Parathyroid adenoma (tissue), 2 donors: Measurements from ENCODE around the gene MAP2K2.

Experiments used
- H2AFZ ChIP-seq: fragments of 300-600 bp; sonication (generic); one replicate; pipeline ENCODE4 v1.7.0; 2017; ENCODE audit warnings: antibody characterized with exemption, mild to moderate bottlenecking
- H3K27ac ChIP-seq: fragments of 300-600 bp; sonication (generic); one replicate; pipeline ENCODE4 v1.7.0; 2017
- H3K27me3 ChIP-seq: fragments of 300-600 bp; sonication (generic); one replicate; pipeline ENCODE4 v1.7.0; 2017; ENCODE audit warnings: low read length; ENCODE audit not compliant: control insufficient read depth, insufficient read depth
- H3K36me3 ChIP-seq: fragments of 300-600 bp; sonication (generic); one replicate; pipeline ENCODE4 v1.7.0; 2017; ENCODE audit warnings: low read length; ENCODE audit not compliant: control insufficient read depth, insufficient read depth
- H3K4me1 ChIP-seq: fragments of 300-600 bp; sonication (generic); one replicate; pipeline ENCODE4 v1.7.0; 2017; ENCODE audit warnings: control low read depth
- H3K4me2 ChIP-seq: fragments of 300-600 bp; sonication (generic); one replicate; pipeline ENCODE4 v1.7.0; 2017; ENCODE audit warnings: low read length
- H3K4me3 ChIP-seq: fragments of 300-600 bp; sonication (generic); one replicate; pipeline ENCODE4 v1.7.0; 2017; ENCODE audit warnings: low read depth, low read length
- H3K79me2 ChIP-seq: fragments of 300-600 bp; sonication (generic); one replicate; pipeline ENCODE4 v1.7.0; 2017; ENCODE audit warnings: control low read depth
- H3K9ac ChIP-seq: fragments of 300-600 bp; sonication (generic); one replicate; pipeline ENCODE4 v1.7.0; 2017; ENCODE audit warnings: mild to moderate bottlenecking
- H3K9me3 ChIP-seq: fragments of 300-600 bp; sonication (generic); one replicate; pipeline ENCODE4 v1.7.0; 2017; ENCODE audit warnings: low read length; ENCODE audit not compliant: control insufficient read depth
- TF ChIP-seq, protein P1 (sequence below): fragments of 300-600 bp; sonication (generic); IDR thresholded peaks from one replicate; pipeline ENCODE4 v1.7.0; 2017; ENCODE audit warnings: antibody characterized with exemption, mild to moderate bottlenecking
- donor health status: primary hyperparathyroidism.

MAP2K2 gene

DNA sequence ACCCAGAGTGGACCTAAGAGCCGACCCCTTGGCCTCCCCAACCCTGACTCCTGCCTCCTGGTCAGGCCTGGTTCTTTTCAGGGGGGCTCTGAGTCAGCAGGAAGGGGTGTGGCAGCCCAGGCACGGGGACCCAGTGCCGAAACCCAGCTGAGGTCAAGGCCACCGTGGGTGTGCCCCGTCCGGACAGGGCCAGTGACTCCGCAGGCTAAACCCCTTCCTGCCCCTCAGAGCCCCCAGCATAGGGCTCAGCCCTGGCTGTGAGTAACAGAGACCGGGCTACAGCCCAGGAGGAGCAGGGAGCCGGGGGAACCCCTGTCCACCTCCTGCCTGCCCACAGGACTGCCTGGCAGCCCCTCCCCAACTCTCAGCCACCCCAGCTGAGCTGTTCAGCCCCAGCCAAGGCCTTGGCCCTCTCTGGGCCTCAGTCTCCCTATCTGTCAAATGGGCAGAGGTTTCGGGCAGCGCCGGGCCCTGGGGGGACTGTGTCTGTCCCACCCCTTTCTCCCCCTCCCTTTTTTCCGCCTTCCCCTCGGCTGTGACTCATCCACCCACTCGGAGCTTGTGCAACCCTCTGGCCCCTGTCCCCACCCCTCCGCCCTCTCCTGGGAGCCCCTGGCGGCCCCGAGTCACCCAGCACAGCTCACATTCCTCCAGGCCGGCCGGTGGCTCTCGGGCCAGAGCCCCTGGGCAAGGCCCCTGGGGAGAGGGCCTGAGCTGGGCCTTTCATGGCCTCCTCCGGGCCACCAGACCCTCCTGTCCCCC, 65.8 kb downstream of the MAP2K2 start:
- Histone ChIP-seq H2AFZ (no peak overlapping the region), H3K27me3 (no peaks in the 10 kb centered on the region), H3K9me3 (no peaks in the 10 kb centered on the region), H3K36me3 (no peaks in the 10 kb centered on the region), H3K4me2 (no peak overlapping the region), H3K4me3 (no peak overlapping the region), H3K9ac (no peak overlapping the region), H3K4me1 (peaks cover 32% of the 10 kb centered on the region), H3K27ac (peak overlapping the region; percentile 87), H3K79me2 (peaks cover 81% of the 10 kb centered on the region)
- TF ChIP-seq, protein P1, sequence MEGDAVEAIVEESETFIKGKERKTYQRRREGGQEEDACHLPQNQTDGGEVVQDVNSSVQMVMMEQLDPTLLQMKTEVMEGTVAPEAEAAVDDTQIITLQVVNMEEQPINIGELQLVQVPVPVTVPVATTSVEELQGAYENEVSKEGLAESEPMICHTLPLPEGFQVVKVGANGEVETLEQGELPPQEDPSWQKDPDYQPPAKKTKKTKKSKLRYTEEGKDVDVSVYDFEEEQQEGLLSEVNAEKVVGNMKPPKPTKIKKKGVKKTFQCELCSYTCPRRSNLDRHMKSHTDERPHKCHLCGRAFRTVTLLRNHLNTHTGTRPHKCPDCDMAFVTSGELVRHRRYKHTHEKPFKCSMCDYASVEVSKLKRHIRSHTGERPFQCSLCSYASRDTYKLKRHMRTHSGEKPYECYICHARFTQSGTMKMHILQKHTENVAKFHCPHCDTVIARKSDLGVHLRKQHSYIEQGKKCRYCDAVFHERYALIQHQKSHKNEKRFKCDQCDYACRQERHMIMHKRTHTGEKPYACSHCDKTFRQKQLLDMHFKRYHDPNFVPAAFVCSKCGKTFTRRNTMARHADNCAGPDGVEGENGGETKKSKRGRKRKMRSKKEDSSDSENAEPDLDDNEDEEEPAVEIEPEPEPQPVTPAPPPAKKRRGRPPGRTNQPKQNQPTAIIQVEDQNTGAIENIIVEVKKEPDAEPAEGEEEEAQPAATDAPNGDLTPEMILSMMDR, result no peak

DNA sequence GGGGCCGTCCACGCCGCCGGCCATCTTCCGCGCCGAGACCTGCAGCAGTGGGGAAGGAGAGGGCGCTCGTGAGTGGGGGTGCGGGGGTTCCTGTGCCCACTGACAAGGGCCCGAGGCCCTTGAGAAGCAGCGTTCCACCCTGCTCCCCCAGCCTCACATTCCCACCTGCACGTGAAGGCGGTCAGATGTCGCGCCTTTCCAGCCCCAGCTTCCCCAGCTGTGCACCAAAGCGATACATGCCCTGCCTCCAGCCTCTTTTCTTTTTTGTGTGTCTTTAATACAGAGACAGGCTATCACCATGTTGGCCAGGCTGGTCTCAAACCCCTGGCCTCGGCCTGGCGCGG, 68.7 kb downstream of the MAP2K2 start:
- H3K4me3 ChIP-seq, result no peak overlapping the region
- peaks cover 71% of the 10 kb centered on the region for H3K79me2 ChIP-seq
- no peak overlapping the region for H3K4me2 ChIP-seq
- no peaks in the 10 kb centered on the region for H3K27me3 ChIP-seq
- peaks cover 4% of the 10 kb centered on the region for H3K4me1 ChIP-seq
- H3K36me3 ChIP-seq, result no peaks in the 10 kb centered on the region
- no peak overlapping the region for H3K27ac ChIP-seq
- H3K9me3 ChIP-seq, result no peaks in the 10 kb centered on the region
- no peak overlapping the region for H2AFZ ChIP-seq
- H3K9ac ChIP-seq, result no peak overlapping the region
- TF ChIP-seq, protein P1, result no peak

DNA sequence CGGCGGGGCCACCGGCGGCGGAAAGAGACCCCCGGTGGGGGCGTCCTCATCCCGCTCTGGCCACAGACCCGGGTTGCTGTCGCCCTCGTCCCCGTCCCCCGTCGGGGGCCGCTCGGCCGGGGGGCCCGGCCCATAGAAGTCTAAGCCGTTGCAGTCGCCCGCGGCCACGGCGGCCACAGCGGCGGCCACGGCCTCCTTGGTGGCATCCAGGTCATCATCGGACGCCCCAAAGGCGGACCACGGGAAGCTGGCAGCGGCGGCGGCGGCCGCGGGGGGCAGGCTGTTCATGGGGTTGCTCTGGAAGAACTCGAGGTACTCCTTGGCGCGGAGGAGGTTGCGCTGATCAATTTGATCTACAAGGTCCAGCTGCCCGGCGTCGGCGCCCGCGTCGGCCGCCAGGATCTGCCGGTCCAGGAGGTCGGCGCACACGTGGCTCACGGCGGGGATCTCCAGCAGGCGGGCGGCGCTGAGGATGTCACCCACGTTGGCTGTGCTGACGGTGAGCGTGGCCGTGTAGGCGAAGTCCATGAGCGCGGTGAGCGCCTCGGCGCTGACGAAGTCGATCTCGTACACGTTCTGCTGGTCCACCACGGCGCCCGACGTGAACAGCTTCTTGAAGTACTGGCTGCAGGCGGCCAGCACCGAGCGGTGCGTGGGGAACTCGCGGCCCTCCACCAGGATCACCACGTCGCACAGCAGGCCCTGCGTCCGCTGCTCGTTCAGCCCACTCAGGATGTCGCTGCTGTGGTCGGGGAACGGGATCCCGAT, 69.3 kb downstream of the MAP2K2 start:
- Histone ChIP-seq H3K9me3 (no peaks in the 10 kb centered on the region), H3K4me2 (no peak overlapping the region), H3K9ac (no peak overlapping the region), H3K27me3 (no peaks in the 10 kb centered on the region), H3K27ac (no peak overlapping the region), H3K79me2 (peaks cover 65% of the 10 kb centered on the region), H3K4me1 (peaks cover 2% of the 10 kb centered on the region), H3K36me3 (no peaks in the 10 kb centered on the region), H2AFZ (no peak overlapping the region), H3K4me3 (no peak overlapping the region)
- TF ChIP-seq, protein P1, result no peak

DNA sequence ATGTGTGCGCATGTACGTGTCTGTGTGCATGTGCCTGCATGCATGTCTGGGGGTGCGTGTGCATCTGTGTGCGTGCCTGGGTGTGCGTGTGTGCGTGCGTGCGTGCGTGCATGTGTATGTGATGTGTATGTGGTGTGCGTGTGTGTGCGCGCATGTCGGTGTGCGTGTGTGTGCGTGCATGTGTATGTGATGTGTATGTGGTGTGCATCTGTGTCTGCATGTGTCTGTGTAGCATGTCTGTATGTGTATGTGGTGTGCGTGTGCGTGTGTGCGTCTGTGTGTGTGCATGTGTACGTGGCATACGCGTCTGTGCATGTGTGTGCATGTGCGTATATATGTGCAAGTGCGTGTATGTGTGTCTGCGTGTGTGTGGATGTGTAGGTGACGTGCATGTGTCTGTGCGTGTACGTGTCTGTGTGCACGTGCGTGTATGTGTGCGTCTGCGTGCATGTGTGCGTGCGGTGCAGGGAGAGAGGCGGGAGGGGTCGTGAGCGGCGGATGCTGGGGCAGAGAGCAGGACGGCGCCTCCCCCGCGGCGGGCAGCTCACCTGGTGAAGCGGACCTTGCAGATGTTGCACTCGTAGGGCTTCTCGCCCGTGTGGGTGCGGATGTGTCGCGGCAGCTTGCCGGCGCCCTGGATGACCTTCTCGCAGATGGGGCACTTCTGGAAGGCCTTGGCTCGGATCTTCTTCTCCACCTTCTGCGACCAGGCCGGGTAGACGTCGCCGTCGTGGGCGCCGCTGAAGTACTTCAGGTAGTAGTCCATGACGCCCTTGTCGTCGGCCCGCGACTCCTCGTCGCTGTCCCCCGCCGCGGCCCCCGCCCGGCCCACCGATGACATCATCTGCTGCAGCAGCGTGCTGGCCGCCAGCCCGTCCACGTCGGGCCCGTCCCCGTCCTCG, 70.2 kb downstream of the MAP2K2 start:
- no peak overlapping the region for H3K4me2 ChIP-seq
- no peaks in the 10 kb centered on the region for H3K36me3 ChIP-seq
- TF ChIP-seq, protein P1, result no peak
- H3K9me3 ChIP-seq, result no peaks in the 10 kb centered on the region
- H3K79me2 ChIP-seq, result peaks cover 60% of the 10 kb centered on the region
- no peak overlapping the region for H2AFZ ChIP-seq
- no peaks in the 10 kb centered on the region for H3K4me1 ChIP-seq
- H3K4me3 ChIP-seq, result no peak overlapping the region
- no peak overlapping the region for H3K9ac ChIP-seq
- H3K27me3 ChIP-seq, result no peaks in the 10 kb centered on the region
- H3K27ac ChIP-seq, result no peak overlapping the region
